Activated CD8-positive, alpha-beta T cell treated with anti-CD3 and anti-CD28 coated beads for 36 hours (primary cell): ENCODE results near the gene MEGF11. TPM values are rescaled to one million over a fixed set of nuclear protein-coding genes. Genes with fewer than 3 reads are reported as not detected.

Experiments used
- ATAC-seq: fragments of 200-7000 bp; cut with Tn5 transposase; one replicate; pipeline ENCODE4 v1.10.0; 2021; ENCODE audit warnings: mild to moderate bottlenecking, moderate library complexity
- CTCF ChIA-PET: fragments of 350-600 bp; sonication (Branson Sonifier 250); formaldehyde crosslinking; loops from one replicate; lab custom pipeline; 2021; ENCODE audit warnings: antibody characterized with exemption; lab: Charles Lee
- POLR2A ChIA-PET: fragments of 350-600 bp; sonication (Branson Sonifier 250); formaldehyde crosslinking; loops from one replicate; lab custom pipeline; 2021; ENCODE audit warnings: antibody characterized with exemption; lab: Charles Lee
- DNase-seq: peaks from one replicate; pipeline ENCODE4 v3.0.0-alpha.2; 2020
- H3K27ac Mint-ChIP-seq: one replicate; pipeline ENCODE4 v1.8.0; 2021; ENCODE audit warnings: mild to moderate bottlenecking, mixed read lengths
- H3K27me3 Mint-ChIP-seq: one replicate; pipeline ENCODE4 v1.8.0; 2021; ENCODE audit warnings: mixed read lengths
- H3K36me3 Mint-ChIP-seq: one replicate; pipeline ENCODE4 v1.8.0; 2021; ENCODE audit warnings: low read depth, mixed read lengths
- H3K4me1 Mint-ChIP-seq: one replicate; pipeline ENCODE4 v1.8.0; 2021; ENCODE audit warnings: low read depth, mixed read lengths
- H3K4me3 Mint-ChIP-seq: one replicate; pipeline ENCODE4 v1.8.0; 2021; ENCODE audit warnings: mild to moderate bottlenecking, moderate library complexity, mixed read lengths
- H3K9me3 Mint-ChIP-seq: one replicate; pipeline ENCODE4 v1.8.0; 2021; ENCODE audit warnings: mixed read lengths
- CTCF ChIP-seq: fragments of 200-600 bp; IDR thresholded peaks from one replicate; pipeline ENCODE4 v1.8.0; 2022; ENCODE audit warnings: antibody characterized with exemption, mild to moderate bottlenecking
- intact Hi-C: fragments of 100-400 bp; cut with micrococcal nuclease; formaldehyde crosslinking; loops from one replicate; pipeline ENCODE4 v1.10.0; 2022
- total RNA-seq, 2 experiments: library from RNA; stranded (reverse); gene quantifications; one replicate each; pipeline ENCODE4 v1.2.3, GENCODE V29; 2021

The MEGF11 gene
- total RNA-seq, 2 experiments from 2014 or later = not detected

GRCh38 chr15:66193066-66193465 is 60.5 kb downstream of the MEGF11 start:
- no peaks in the 10 kb centered on the region for H3K4me1 Mint-ChIP-seq
- ATAC-seq (no peak), DNase-seq (no peak)
- no peaks in the 10 kb centered on the region for H3K36me3 Mint-ChIP-seq
- H3K27ac Mint-ChIP-seq = no peak overlapping the region
- no peak for TF ChIP-seq CTCF
- H3K27me3 Mint-ChIP-seq = no peaks in the 10 kb centered on the region
- intact Hi-C loops = no loop called here
- H3K9me3 Mint-ChIP-seq = no peaks in the 10 kb centered on the region
- ChIA-PET POLR2A (no interaction called here), CTCF (no interaction called here)
- H3K4me3 Mint-ChIP-seq = no peak overlapping the region

GRCh38 chr15:66190746-66191145 is 62.8 kb downstream of the MEGF11 start:
- POLR2A ChIA-PET = no interaction called here
- H3K36me3 Mint-ChIP-seq = no peaks in the 10 kb centered on the region
- CTCF ChIA-PET = interaction anchor here (0.6 to 1.7 kb wide), 5 partner anchors 10 to 553 kb away, joined by 3 to 5 read pairs (median 3); no protein-coding TSS in a partner anchor
- intact Hi-C loops = no loop called here
- no peak overlapping the region for H3K4me3 Mint-ChIP-seq
- no peak for TF ChIP-seq CTCF
- peaks cover 2% of the 10 kb centered on the region for H3K27me3 Mint-ChIP-seq
- H3K9me3 Mint-ChIP-seq = no peaks in the 10 kb centered on the region
- H3K27ac Mint-ChIP-seq = no peak overlapping the region
- ATAC-seq = no peak
- no peak for DNase-seq
- no peaks in the 10 kb centered on the region for H3K4me1 Mint-ChIP-seq

GRCh38 chr15:66189291-66189690 is 64.3 kb downstream of the MEGF11 start:
- DNase-seq (no peak), ATAC-seq (no peak)
- no peaks in the 10 kb centered on the region for H3K4me1 Mint-ChIP-seq
- ChIA-PET CTCF (no interaction called here), POLR2A (no interaction called here)
- no peaks in the 10 kb centered on the region for H3K9me3 Mint-ChIP-seq
- intact Hi-C loops = no loop called here
- no peak overlapping the region for H3K4me3 Mint-ChIP-seq
- H3K36me3 Mint-ChIP-seq = no peaks in the 10 kb centered on the region
- TF ChIP-seq CTCF = no peak
- H3K27me3 Mint-ChIP-seq = peaks cover 13% of the 10 kb centered on the region
- no peak overlapping the region for H3K27ac Mint-ChIP-seq

GRCh38 chr15:66188464-66188863 is 65.1 kb downstream of the MEGF11 start:
- no peak overlapping the region for H3K4me3 Mint-ChIP-seq
- ATAC-seq (no peak), DNase-seq (no peak)
- ChIA-PET POLR2A (no interaction called here), CTCF (no interaction called here)
- intact Hi-C loops = no loop called here
- peaks cover 16% of the 10 kb centered on the region for H3K27me3 Mint-ChIP-seq
- no peaks in the 10 kb centered on the region for H3K4me1 Mint-ChIP-seq
- no peak overlapping the region for H3K27ac Mint-ChIP-seq
- H3K9me3 Mint-ChIP-seq = no peaks in the 10 kb centered on the region
- no peaks in the 10 kb centered on the region for H3K36me3 Mint-ChIP-seq
- TF ChIP-seq CTCF = no peak

- no peaks in the 10 kb centered on the region for H3K9me3 Mint-ChIP-seq
- no peaks in the 10 kb centered on the region for H3K4me1 Mint-ChIP-seq
- H3K36me3 Mint-ChIP-seq = no peaks in the 10 kb centered on the region
- ChIA-PET POLR2A (no interaction called here), CTCF (no interaction called here)
- intact Hi-C loops = no loop called here
- no peak overlapping the region for H3K4me3 Mint-ChIP-seq
- DNase-seq (no peak), ATAC-seq (no peak)
- no peak overlapping the region for H3K27ac Mint-ChIP-seq
- TF ChIP-seq CTCF = no peak
- peaks cover 21% of the 10 kb centered on the region for H3K27me3 Mint-ChIP-seq
These were observed 66.3 kb downstream of the MEGF11 start for GRCh38 chr15:66187271-66187670.
